GM13976 (cell line): ENCODE data around the gene RNF123.

Experiments used
- DNase-seq: peaks from one replicate; pipeline ENCODE4 v3.0.0; 2012; ENCODE audit warnings: low spot score
- CTCF ChIP-seq: IDR thresholded peaks from 2 replicates; pipeline ENCODE4 v1.5.1; 2012; ENCODE audit warnings: borderline replicate concordance, mild to moderate bottlenecking; ENCODE audit not compliant: insufficient read depth; ENCODE audit errors: extremely low read depth, missing control alignments, control extremely low read depth
- in situ Hi-C: fragments of 300-500 bp; cut with MboI; formaldehyde crosslinking; loops from one replicate; pipeline ENCODE4 v1.12.0; 2022; ENCODE audit warnings: low sequenced_read_pairs, mixed read lengths, inconsistent platforms; ENCODE audit not compliant: unreplicated experiment

Gene RNF123

GRCh38 chr3:49658711-49659110 lies 30.6 kb upstream of the RNF123 start:
- TF ChIP-seq CTCF = no peak
- DNase-seq = no peak
- in situ Hi-C loops = no loop called here

GRCh38 chr3:49659756-49660155 lies 29.6 kb upstream of the RNF123 start:
- no peak for DNase-seq
- TF ChIP-seq CTCF = no peak
- in situ Hi-C loops = no loop called here

GRCh38 chr3:49661281-49661680 lies 28.1 kb upstream of the RNF123 start:
- DNase-seq = no peak
- no peak for TF ChIP-seq CTCF
- in situ Hi-C loops = no loop called here

GRCh38 chr3:49662021-49662420 lies 27.3 kb upstream of the RNF123 start:
- no peak for DNase-seq
- in situ Hi-C loops = no loop called here
- TF ChIP-seq CTCF = no peak

GRCh38 chr3:49662720-49663413 lies 26.5 kb upstream of the RNF123 start:
- DNase-seq = no peak
- TF ChIP-seq CTCF = no peak
- in situ Hi-C loops = no loop called here

- no peak for TF ChIP-seq CTCF
- in situ Hi-C loops = no loop called here
- DNase-seq = no peak
These were observed 25.5 kb upstream of the RNF123 start for GRCh38 chr3:49663831-49664230.
